ENCODE results near the gene PTPRE.

The PTPRE gene

GRCh38 chr10:127882801-127883459, 24.0 kb upstream of the PTPRE start:
- in situ Hi-C loops (cut with HindIII; ENCODE audit: low sequenced_read_pairs): no loop called here

- in situ Hi-C loops (cut with HindIII; ENCODE audit: low sequenced_read_pairs): no loop called here
Observed at GRCh38 chr10:127883516-127883915, 23.4 kb upstream of the PTPRE start.

GRCh38 chr10:127884501-127884900, 22.4 kb upstream of the PTPRE start:
- in situ Hi-C loops (cut with HindIII; ENCODE audit: low sequenced_read_pairs): no loop called here

GRCh38 chr10:127886371-127887051, 20.4 kb upstream of the PTPRE start:
- in situ Hi-C loops (cut with HindIII; ENCODE audit: low sequenced_read_pairs): no loop called here

GRCh38 chr10:127887541-127888415, 19.1 kb upstream of the PTPRE start:
- in situ Hi-C loops (cut with HindIII; ENCODE audit: low sequenced_read_pairs): no loop called here

- in situ Hi-C loops (cut with HindIII; ENCODE audit: low sequenced_read_pairs): no loop called here
Observed at GRCh38 chr10:127888521-127889312, 18.2 kb upstream of the PTPRE start.

GRCh38 chr10:127889605-127890195, 17.2 kb upstream of the PTPRE start:
- in situ Hi-C loops (cut with HindIII; ENCODE audit: low sequenced_read_pairs): no loop called here

- in situ Hi-C loops (cut with HindIII; ENCODE audit: low sequenced_read_pairs): no loop called here
Observed at GRCh38 chr10:127890216-127890615, 16.7 kb upstream of the PTPRE start.

GRCh38 chr10:127890832-127891334, 16.0 kb upstream of the PTPRE start:
- in situ Hi-C loops (cut with HindIII; ENCODE audit: low sequenced_read_pairs): no loop called here

- in situ Hi-C loops (cut with HindIII; ENCODE audit: low sequenced_read_pairs): no loop called here
Observed at GRCh38 chr10:127892743-127893142, 14.2 kb upstream of the PTPRE start, which contains the start of gene CLRN3. Gene CLRN3 (minus strand): TSS chr10:127892941. CDS start chr10:127892784, 157 bp downstream.

GRCh38 chr10:127894146-127894545, 12.8 kb upstream of the PTPRE start:
- in situ Hi-C loops (cut with HindIII; ENCODE audit: low sequenced_read_pairs): no loop called here

GRCh38 chr10:127896590-127896989, 10.3 kb upstream of the PTPRE start:
- in situ Hi-C loops (cut with HindIII; ENCODE audit: low sequenced_read_pairs): no loop called here

- in situ Hi-C loops (cut with HindIII; ENCODE audit: low sequenced_read_pairs): no loop called here
Observed at GRCh38 chr10:127897177-127897576, 9.7 kb upstream of the PTPRE start.

- in situ Hi-C loops (cut with HindIII; ENCODE audit: low sequenced_read_pairs): no loop called here
Observed at GRCh38 chr10:127899766-127900387, 7.0 kb upstream of the PTPRE start.

- in situ Hi-C loops (cut with HindIII; ENCODE audit: low sequenced_read_pairs): no loop called here
Observed at GRCh38 chr10:127903789-127904188, 3.1 kb upstream of the PTPRE start.

- in situ Hi-C loops (cut with HindIII; ENCODE audit: low sequenced_read_pairs): no loop called here
Observed at GRCh38 chr10:127904311-127905000, 2.4 kb upstream of the PTPRE start.

GRCh38 chr10:127905001-127905847, 1.7 kb upstream of the PTPRE start:
- in situ Hi-C loops (cut with HindIII; ENCODE audit: low sequenced_read_pairs): no loop called here

GRCh38 chr10:127905848-127906261, 1.0 kb upstream of the PTPRE start:
- in situ Hi-C loops (cut with HindIII; ENCODE audit: low sequenced_read_pairs): no loop called here
